K562 treated with DMSO at 1 percent for 4 hours (cell line): ENCODE data around the gene DMRTA2. TPM values are rescaled to one million over a fixed set of nuclear protein-coding genes. Genes with fewer than 3 reads are reported as not detected.

ENCODE experiments used
- total RNA-seq: library from RNA; unstranded; fragments of 300-600 nt; gene quantifications from 2 replicates; pipeline ENCODE4 v1.2.3, GENCODE V29; 2022; ENCODE audit not compliant: insufficient read depth

DMRTA2 gene
- not detected in 2 replicates for total RNA-seq

GRCh38 chr1:50422946-50423669 is at the start of gene DMRTA2:
Gene DMRTA2, minus strand, starts transcription at chr1:50423443. Its CDS starts 1,907 bp downstream, at chr1:50421536.

